HepG2 (cell line): ENCODE measurements around the gene SF3A2. TPM values are rescaled to one million over a fixed set of nuclear protein-coding genes. Genes with fewer than 3 reads are reported as not detected.

Experiments
- ATAC-seq: fragments of 200-7000 bp; cut with Tn5 transposase; 3 replicates; pipeline ENCODE4 v1.9.1; 2020; ENCODE audit warnings: mild to moderate bottlenecking, moderate library complexity
- BruUV-seq: library from RNA; stranded (reverse); fragments of 400-500 nt; replicated peaks from 2 replicates; lab custom pipeline; 2021; lab: Mats Ljungman, UMichigan
- CTCF ChIA-PET: fragments of 300-600 bp; formaldehyde crosslinking; extraction: SDS; loops from one replicate; lab custom pipeline; 2021; ENCODE audit warnings: low total read pairs, inconsistent platforms, low intra/inter-chr PET ratio; lab: Yijun Ruan, JAX
- POLR2A ChIA-PET: fragments of 350-600 bp; sonication (Branson Sonifier 250); formaldehyde crosslinking; loops from one replicate; lab custom pipeline; 2020; ENCODE audit warnings: antibody characterized with exemption, inconsistent platforms; lab: Yijun Ruan, JAX
- DNase-seq: peaks from one replicate; pipeline ENCODE4 v3.0.0-alpha.2; 2015; ENCODE audit warnings: low spot score
- FAIRE-seq: peaks from 3 replicates; lab custom pipeline; 2011; peaks lifted over from hg19 to GRCh38; lab: Jason Lieb, UNC
- H2AFZ ChIP-seq: one replicate; pipeline ENCODE4 v1.6.1; 2011; ENCODE audit warnings: low read length, inconsistent platforms
- H3K27ac ChIP-seq: fragments of 300-600 bp; 3 replicates; pipeline ENCODE4 v1.8.0; 2011; ENCODE audit warnings: mixed run types, mild to moderate bottlenecking, mixed read lengths, low read length, inconsistent platforms; ENCODE audit not compliant: insufficient read depth; ENCODE audit errors: extremely low read length
- H3K27me3 ChIP-seq, 2 experiments: fragments of 200-600 bp in 1 of 2; 2 replicates in 1 of 2; 3 replicates in 1 of 2; pipeline versions ENCODE4 v1.6.0 to v1.8.0; 2011; ENCODE audit warnings: low read length in 2 of 2, mild to moderate bottlenecking in 2 of 2, moderate library complexity in 2 of 2, inconsistent platforms in 1 of 2; ENCODE audit not compliant: insufficient read depth in 2 of 2, control insufficient read depth in 1 of 2
- H3K36me3 ChIP-seq, 2 experiments: fragments of 200-600 bp in 1 of 2; replicated peaks in 1 of 2; 2 replicates in 1 of 2; 3 replicates in 1 of 2; pipeline versions ENCODE4 v1.5.1 to v1.8.0; 2011; ENCODE audit warnings: low read length in 2 of 2, inconsistent platforms in 1 of 2; ENCODE audit not compliant: insufficient read depth in 2 of 2, control insufficient read depth in 1 of 2
- H3K4me1 ChIP-seq: 2 replicates; pipeline ENCODE4 v1.5.1; 2012; ENCODE audit warnings: low read length, inconsistent platforms; ENCODE audit not compliant: insufficient read depth
- H3K4me2 ChIP-seq: 2 replicates; pipeline ENCODE4 v1.6.0; 2011; ENCODE audit warnings: low read depth, low read length, inconsistent platforms
- H3K4me3 ChIP-seq, 3 experiments: fragments of 200-600 bp in 1 of 3; sonication (generic), shearing (Covaris generic) in 1 of 3; replicated peaks in 1 of 3; 2 replicates each; pipeline ENCODE4 v1.5.1; 2011 to 2016; ENCODE audit warnings: low read length in 3 of 3, inconsistent platforms in 2 of 3, low read depth in 2 of 3, mild to moderate bottlenecking in 2 of 3, control low read depth in 1 of 3, mixed read lengths in 1 of 3; ENCODE audit not compliant: insufficient read depth in 1 of 3
- H3K79me2 ChIP-seq: one replicate; pipeline ENCODE4 v1.6.1; 2011; ENCODE audit warnings: low read length, inconsistent platforms; ENCODE audit not compliant: insufficient read depth
- H3K9ac ChIP-seq: 2 replicates; pipeline ENCODE4 v1.6.0; 2011; ENCODE audit warnings: mild to moderate bottlenecking, low read depth, low read length, inconsistent platforms; ENCODE audit not compliant: insufficient read depth
- H3K9me3 ChIP-seq: 2 replicates; pipeline ENCODE4 v1.5.1; 2012; ENCODE audit warnings: mild to moderate bottlenecking, low read length
- H4K20me1 ChIP-seq: 2 replicates; pipeline ENCODE4 v1.6.0; 2011; ENCODE audit warnings: inconsistent platforms, mild to moderate bottlenecking, low read length, moderate library complexity; ENCODE audit not compliant: insufficient read depth
- MIER2 ChIP-seq: IDR thresholded peaks from 2 replicates; pipeline ENCODE4 v1.6.1; 2016; ENCODE audit warnings: missing biosample characterization, missing genetic modification reagents
- PPARG ChIP-seq: conservative IDR thresholded peaks from 2 replicates; pipeline ENCODE4 v1.6.1; 2016; ENCODE audit warnings: missing biosample characterization, missing genetic modification reagents
- SOX6 ChIP-seq, 2 experiments: fragments of 450-650 bp in 1 of 2; sonication (generic) in 1 of 2; formaldehyde crosslinking in 1 of 2; IDR thresholded peaks; 2 replicates each; pipeline versions ENCODE4 v1.4.0 to v1.6.1; 2017 to 2020; ENCODE audit warnings: antibody characterized with exemption in 1 of 2, mild to moderate bottlenecking in 1 of 2, missing genetic modification reagents in 1 of 2
- ZFP36L2 ChIP-seq: sonication (generic); formaldehyde crosslinking; IDR thresholded peaks from 2 replicates; pipeline ENCODE4 v1.4.0; 2020; ENCODE audit warnings: missing genetic modification reagents
- ZNF143 ChIP-seq: sonication (generic); formaldehyde crosslinking; IDR thresholded peaks from 2 replicates; pipeline ENCODE4 v1.4.0; 2020; ENCODE audit warnings: missing genetic modification reagents
- ZNF326 ChIP-seq: sonication (generic); formaldehyde crosslinking; IDR thresholded peaks from 2 replicates; pipeline ENCODE4 v1.4.0; 2020; ENCODE audit warnings: missing genetic modification reagents, borderline replicate concordance
- ZNF441 ChIP-seq: sonication (generic); formaldehyde crosslinking; IDR thresholded peaks from 2 replicates; pipeline ENCODE4 v1.7.0; 2021; ENCODE audit warnings: missing genetic modification reagents, borderline replicate concordance
- WGBS: methylation state at CpG from one replicate; pipeline ENCODE4 v1.1.6; 2017; ENCODE audit warnings: low lambda C conversion rate; 5-methylcytosine and 5-hydroxymethylcytosine counted together
- in situ Hi-C: cut with HindIII; loops from 2 replicates; pipeline ENCODE4 v1.10.0; 2017; ENCODE audit warnings: low pct_unique_long_range_greater_than_20kb; ENCODE audit not compliant: extremely low pct_ligation_motif_present
- intact Hi-C: fragments of 100-400 bp; cut with micrococcal nuclease; formaldehyde crosslinking; loops from one replicate; pipeline ENCODE4 v1.10.0; 2022; ENCODE audit not compliant: unreplicated experiment
- polyA plus RNA-seq, 8 experiments: library from polyadenylated mRNA; depleted of rRNA in 3 of 8; stranded (reverse) in 7 of 8; unstranded in 1 of 8; fragments of >200 nt; fragmentation: Illumina TruSeq in 4 of 8; extraction: Trizol in 4 of 8; gene quantifications; 2 replicates each; pipeline versions ENCODE4 v1.2.1 to v1.2.3, GENCODE V29; 2011 to 2016; ENCODE audit warnings: low read depth in 4 of 8, missing spikeins in 1 of 8, mixed read lengths in 1 of 8; ENCODE audit not compliant: insufficient read depth in 1 of 8
- total RNA-seq, 5 experiments: library from RNA; depleted of rRNA; stranded (reverse); fragments of >200 nt; fragmentation: Illumina TruSeq; extraction: Trizol; gene quantifications; 2 replicates each; pipeline ENCODE4 v1.2.3, GENCODE V29; 2016; ENCODE audit warnings: low read depth in 1 of 5
- TF ChIP-seq, protein P1 (sequence below): sonication (generic); formaldehyde crosslinking; IDR thresholded peaks from 2 replicates; pipeline ENCODE4 v1.4.0; 2020; ENCODE audit warnings: missing genetic modification reagents, mild to moderate bottlenecking, borderline replicate concordance

SF3A2 gene
- total and polyA plus RNA-seq, 2 of the 13 experiments (the other 11 are each of a cell fraction or from before 2014, with no cell fraction given), result 8.6 to 8.8 TPM

DNA sequence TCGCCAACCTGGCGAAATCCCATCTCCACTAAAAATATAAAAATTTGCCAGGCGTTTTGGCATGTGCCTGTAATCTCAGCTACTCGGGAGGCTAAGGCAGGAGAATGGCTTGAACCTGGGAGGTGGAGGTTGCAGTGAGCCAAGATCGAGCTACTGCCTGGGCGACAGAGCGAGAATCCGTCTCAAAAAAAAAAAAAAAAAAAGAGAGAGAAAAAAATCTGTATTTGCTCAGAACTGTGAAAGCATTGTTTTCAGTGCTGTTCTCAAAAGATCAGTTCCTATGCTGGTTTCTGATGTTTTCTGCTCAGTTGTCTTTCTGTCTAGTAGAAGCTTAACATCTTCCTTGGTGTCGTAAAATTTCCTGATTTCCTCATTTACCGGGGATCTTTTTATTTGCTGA, 2.5 kb downstream of the SF3A2 start:
- no peak for TF ChIP-seq MIER2 (CRISPR knock-in tag)
- no peak for TF ChIP-seq SOX6 (IDR thresholded peaks at IDR 0.05)
- TF ChIP-seq SOX6 (CRISPR knock-in tag; IDR thresholded peaks at IDR 0.05), result 0 out of 2 replicates have a peak, but pooled peaks have one; percentile 28
- TF ChIP-seq ZNF143 (CRISPR knock-in tag), result no peak
- TF ChIP-seq ZFP36L2 (CRISPR knock-in tag), result no peak
- TF ChIP-seq ZNF326 (CRISPR knock-in tag), result no peak
- TF ChIP-seq ZNF441, result peak; percentile 94
- TF ChIP-seq PPARG, result no peak
- TF ChIP-seq, protein P1, sequence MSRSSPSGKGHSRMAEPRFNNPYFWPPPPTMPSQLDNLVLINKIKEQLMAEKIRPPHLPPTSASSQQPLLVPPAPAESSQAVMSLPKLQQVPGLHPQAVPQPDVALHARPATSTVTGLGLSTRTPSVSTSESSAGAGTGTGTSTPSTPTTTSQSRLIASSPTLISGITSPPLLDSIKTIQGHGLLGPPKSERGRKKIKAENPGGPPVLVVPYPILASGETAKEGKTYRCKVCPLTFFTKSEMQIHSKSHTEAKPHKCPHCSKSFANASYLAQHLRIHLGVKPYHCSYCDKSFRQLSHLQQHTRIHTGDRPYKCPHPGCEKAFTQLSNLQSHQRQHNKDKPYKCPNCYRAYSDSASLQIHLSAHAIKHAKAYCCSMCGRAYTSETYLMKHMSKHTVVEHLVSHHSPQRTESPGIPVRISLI, result peak; percentile 40; the same call in 1 of the 2 replicates
- 46% methylated on average over 10 of the region's 10 CpGs for WGBS
- Histone ChIP-seq H3K9ac (peak overlapping the region; percentile 56), H3K79me2 (peaks cover 76% of the 10 kb centered on the region), H3K27me3 (no peaks in the 10 kb centered on the region), H3K4me1 (peaks cover 85% of the 10 kb centered on the region), H3K4me2 (peak overlapping the region; percentile 98), H4K20me1 (peaks cover 58% of the 10 kb centered on the region), H3K36me3 (peaks cover 5 to 16% of the 10 kb centered on the region in 2 experiments; a peak in 4 of 5 replicates), H3K4me3 (peak overlapping the region in 2 of 3 experiments; percentile 17 to 83; a peak in 4 of 6 replicates), H2AFZ (no peak overlapping the region), H3K27ac (peak overlapping the region; percentile 8), H3K9me3 (no peaks in the 10 kb centered on the region)
- no peak for FAIRE-seq
- intact Hi-C loops (loop anchor here (5.0 to 10.0 kb wide), 3 partner anchors 33 to 84 kb away; partner anchors contain the start of gene AP3D1), in situ Hi-C loops (loop anchor here (10.0 kb wide), 1 partner anchor 76 kb away; no protein-coding TSS in a partner anchor)
- ChIA-PET POLR2A (interaction anchor here (1.0 to 5.8 kb wide), 6 partner anchors 10 to 74 kb away, joined by 3 to 35 read pairs (median 4); partner anchors contain the start of gene AMH), CTCF (no interaction called here)
- ATAC-seq, result no peak
- BruUV-seq, result no TSS peak
- DNase-seq, result no peak
